HCT116 (cell line): ENCODE data around the gene SLFN5. TPM values are rescaled to one million over a fixed set of nuclear protein-coding genes. Genes with fewer than 3 reads are reported as not detected.
A peak's percentile ranks its signal among the peaks of the same experiment; 100 is the strongest.

Experiments
- ATAC-seq: fragments of 200-7000 bp; cut with Tn5 transposase; 2 replicates; pipeline ENCODE4 v1.9.1; 2020; ENCODE audit warnings: mild to moderate bottlenecking, moderate library complexity
- BruUV-seq: library from RNA; stranded (reverse); fragments of 400-500 nt; replicated peaks from 2 replicates; lab custom pipeline; 2021; lab: Mats Ljungman, UMichigan
- CTCF ChIA-PET: fragments of 300-600 bp; sonication (Branson Sonifier 250); formaldehyde crosslinking; loops from one replicate; lab custom pipeline; 2021; ENCODE audit warnings: antibody characterized with exemption; lab: Charles Lee
- POLR2A ChIA-PET: fragments of 300-600, 350-600 bp; sonication (Branson Sonifier 250); formaldehyde crosslinking; loops from one replicate; lab custom pipeline; 2021; ENCODE audit warnings: antibody characterized with exemption; lab: Charles Lee
- RAD21 ChIA-PET, 2 experiments: fragments of 300-600 bp; sonication (Branson Sonifier 250); formaldehyde crosslinking; loops; one replicate each; lab custom pipeline; 2023; ENCODE audit warnings: low total read pairs in 2 of 2; ENCODE audit not compliant: uncharacterized antibody in 2 of 2, unreplicated experiment in 2 of 2, low non-redundant PET in 1 of 2; lab: Charles Lee
- DNase-seq: peaks from one replicate; pipeline ENCODE4 v3.0.0-alpha.2; 2010; ENCODE audit warnings: low read depth, low spot score
- H2AFZ ChIP-seq: fragments of 200-600 bp; shearing (Covaris generic), sonication (generic); 2 replicates; pipeline ENCODE4 v1.6.1; 2017; ENCODE audit warnings: low read depth, mixed run types, mixed read lengths, antibody characterized with exemption, low read length; ENCODE audit not compliant: poor library complexity, severe bottlenecking
- H3K27ac ChIP-seq: 2 replicates; pipeline ENCODE4 v1.5.1; 2012; ENCODE audit warnings: low read depth, low read length
- H3K27me3 ChIP-seq: fragments of 200-600 bp; sonication (generic); 2 replicates; pipeline ENCODE4 v1.6.1; 2016; ENCODE audit warnings: mixed run types, low read length, mixed read lengths; ENCODE audit not compliant: insufficient read depth
- H3K36me3 ChIP-seq, 2 experiments: fragments of 200-500 bp in 1 of 2; fragments of 200-600 bp in 1 of 2; sonication (Bioruptor generic) in 1 of 2; sonication (generic) in 1 of 2; 2 replicates each; pipeline versions ENCODE4 v1.5.1 to v1.6.1; 2014 to 2016; ENCODE audit warnings: low read length in 2 of 2, inconsistent platforms in 1 of 2, mixed read lengths in 1 of 2, mixed run types in 1 of 2; ENCODE audit not compliant: insufficient read depth in 2 of 2, control insufficient read depth in 1 of 2
- H3K4me1 ChIP-seq, 2 experiments: fragments of 200-600 bp in 1 of 2; sonication (generic) in 1 of 2; 2 replicates each; pipeline versions ENCODE4 v1.5.1 to v1.6.1; 2012 to 2017; ENCODE audit warnings: low read length in 2 of 2, inconsistent platforms in 1 of 2, mild to moderate bottlenecking in 1 of 2, mixed read lengths in 1 of 2, mixed run types in 1 of 2, moderate library complexity in 1 of 2; ENCODE audit not compliant: insufficient read depth in 2 of 2, control insufficient read depth in 1 of 2
- H3K4me2 ChIP-seq: fragments of 200-600 bp; sonication (generic); 2 replicates; pipeline ENCODE4 v1.6.1; 2017; ENCODE audit warnings: mixed run types, low read length, mixed read lengths
- H3K4me3 ChIP-seq, 2 experiments: fragments of 200-600 bp in 1 of 2; sonication (generic) in 1 of 2; replicated peaks in 1 of 2; 2 replicates each; pipeline ENCODE4 v1.5.1; 2011 to 2016; ENCODE audit warnings: low read length in 2 of 2, control low read depth in 1 of 2, low read depth in 1 of 2, mild to moderate bottlenecking in 1 of 2, mixed read lengths in 1 of 2, mixed run types in 1 of 2
- H3K79me2 ChIP-seq: fragments of 200-600 bp; sonication (generic); 2 replicates; pipeline ENCODE4 v1.6.1; 2017; ENCODE audit warnings: mild to moderate bottlenecking, mixed run types, low read length, moderate library complexity, mixed read lengths; ENCODE audit not compliant: insufficient read depth
- H3K9ac ChIP-seq: fragments of 200-600 bp; sonication (generic); 2 replicates; pipeline ENCODE4 v1.6.1; 2016; ENCODE audit warnings: low read length, mixed read lengths
- H3K9me2 ChIP-seq: fragments of 200-600 bp; sonication (generic), shearing (Covaris generic); 2 replicates; pipeline ENCODE4 v1.6.1; 2017; ENCODE audit warnings: mixed run types, mild to moderate bottlenecking, moderate library complexity; ENCODE audit not compliant: insufficient read depth
- H3K9me3 ChIP-seq, 2 experiments: fragments of 200-500 bp in 1 of 2; fragments of 200-600 bp in 1 of 2; sonication (Bioruptor generic) in 1 of 2; sonication (generic) in 1 of 2; 2 replicates each; pipeline ENCODE4 v1.6.1; 2014 to 2017; ENCODE audit warnings: low read length in 2 of 2, mixed read lengths in 2 of 2, inconsistent platforms in 1 of 2, low read depth in 1 of 2, mild to moderate bottlenecking in 1 of 2, mixed run types in 1 of 2, moderate library complexity in 1 of 2; ENCODE audit not compliant: control insufficient read depth in 1 of 2, insufficient read depth in 1 of 2
- H4K20me1 ChIP-seq: fragments of 200-600 bp; sonication (generic), shearing (Covaris generic); 2 replicates; pipeline ENCODE4 v1.6.1; 2017; ENCODE audit warnings: mixed run types, mild to moderate bottlenecking, moderate library complexity; ENCODE audit not compliant: insufficient read depth
- CEBPB ChIP-seq: IDR thresholded peaks from 2 replicates; pipeline ENCODE4 v1.6.1; 2012; ENCODE audit warnings: low read depth
- EZH2 ChIP-seq: fragments of 200-600 bp; sonication (generic); IDR thresholded peaks from 2 replicates; pipeline ENCODE4 v1.6.1; 2017; ENCODE audit warnings: antibody characterized with exemption, mixed run types
- FOSL1 ChIP-seq: IDR thresholded peaks from 2 replicates; pipeline ENCODE4 v1.6.1; 2012; ENCODE audit warnings: low read depth
- JUND ChIP-seq: IDR thresholded peaks from 2 replicates; pipeline ENCODE4 v1.6.1; 2012
- POLR2A ChIP-seq: IDR thresholded peaks from 2 replicates; pipeline ENCODE4 v1.7.0; 2011; ENCODE audit warnings: borderline replicate concordance; ENCODE audit not compliant: insufficient read depth, insufficient read length; ENCODE audit errors: extremely low read depth
- POLR2AphosphoS5 ChIP-seq: IDR thresholded peaks from 2 replicates; pipeline ENCODE4 v1.6.1; 2011; ENCODE audit warnings: mild to moderate bottlenecking, low read depth, low read length, moderate library complexity
- REST ChIP-seq: IDR thresholded peaks from 2 replicates; pipeline ENCODE4 v1.6.1; 2012; ENCODE audit warnings: low read depth
- SIN3A ChIP-seq: IDR thresholded peaks from 2 replicates; pipeline ENCODE4 v1.6.1; 2012; ENCODE audit warnings: low read depth
- SP1 ChIP-seq: IDR thresholded peaks from 2 replicates; pipeline ENCODE4 v1.6.1; 2012; ENCODE audit warnings: low read depth
- SRF ChIP-seq: IDR thresholded peaks from 2 replicates; pipeline ENCODE4 v1.6.1; 2012; ENCODE audit warnings: low read depth
- ZBTB33 ChIP-seq: IDR thresholded peaks from 2 replicates; pipeline ENCODE4 v1.6.1; 2011; ENCODE audit warnings: mild to moderate bottlenecking, low read length, moderate library complexity; ENCODE audit not compliant: insufficient replicate concordance; ENCODE audit errors: extremely low read depth
- ZNF274 ChIP-seq: fragments of 200-500 bp; sonication (Bioruptor generic); IDR thresholded peaks from 2 replicates; pipeline ENCODE4 v1.6.1; 2014; ENCODE audit warnings: mild to moderate bottlenecking, low read depth, low read length, inconsistent platforms
- intact Hi-C: fragments of 100-400 bp; cut with micrococcal nuclease; formaldehyde crosslinking; loops from 2 replicates; pipeline ENCODE4 v1.10.0; 2022
- total RNA-seq: library from RNA; stranded (reverse); gene quantifications from one replicate; pipeline ENCODE4 v1.2.1, GENCODE V29; 2021; ENCODE audit not compliant: unreplicated experiment

The SLFN5 gene
- total RNA-seq, 1 experiment from 2014 or later, result 23.7 TPM

- H3K27ac ChIP-seq, result no peak overlapping the region
- ChIA-PET CTCF (no interaction called here), RAD21 (no interaction called here), POLR2A (interaction anchor here (0.6 to 1.0 kb wide), 2 partner anchors 12 to 67 kb away, joined by 3 read pairs; no protein-coding TSS in a partner anchor)
- H4K20me1 ChIP-seq, result no peaks in the 10 kb centered on the region
- peak overlapping the region; percentile 89 for H3K4me2 ChIP-seq
- no TSS peak for BruUV-seq
- no peak overlapping the region; a peak in 1 of 4 replicates for H3K4me3 ChIP-seq
- H2AFZ ChIP-seq, result no peak overlapping the region
- ATAC-seq (no peak), DNase-seq (peak; percentile 68)
- H3K9me3 ChIP-seq, result no peaks in the 10 kb centered on the region
- TF ChIP-seq JUND, result peak; percentile 61
- TF ChIP-seq POLR2AphosphoS5, result peak; percentile 48
- TF ChIP-seq SRF, result no peak
- peak; percentile 85 for TF ChIP-seq CEBPB
- peak; percentile 58 for TF ChIP-seq SP1
- TF ChIP-seq ZBTB33, result no peak
- peak; percentile 58 for TF ChIP-seq FOSL1
- TF ChIP-seq SIN3A, result 0 out of 2 replicates have a peak, but pooled peaks have one; percentile 49
- intact Hi-C loops, result no loop called here
- H3K9ac ChIP-seq, result no peak overlapping the region
- no peaks in the 10 kb centered on the region for H3K79me2 ChIP-seq
- H3K36me3 ChIP-seq, result no peaks in the 10 kb centered on the region
- peaks cover 28% of the 10 kb centered on the region in 2 experiments for H3K4me1 ChIP-seq
- no peaks in the 10 kb centered on the region for H3K9me2 ChIP-seq
- no peaks in the 10 kb centered on the region for H3K27me3 ChIP-seq
These were observed 2.3 kb downstream of the SLFN5 start for GRCh38 chr17:35245196-35245486.

GRCh38 chr17:35252651-35253050, 9.8 kb downstream of the SLFN5 start:
- Histone ChIP-seq H3K4me2 (no peak overlapping the region), H3K9me3 (no peaks in the 10 kb centered on the region), H3K9me2 (no peaks in the 10 kb centered on the region), H3K9ac (no peak overlapping the region), H3K27me3 (no peaks in the 10 kb centered on the region), H3K36me3 (no peaks in the 10 kb centered on the region), H3K4me3 (no peak overlapping the region), H3K79me2 (no peaks in the 10 kb centered on the region), H4K20me1 (no peaks in the 10 kb centered on the region), H3K4me1 (peaks cover 35 to 40% of the 10 kb centered on the region in 2 experiments), H3K27ac (no peak overlapping the region), H2AFZ (no peak overlapping the region)
- ATAC-seq, result no peak
- BruUV-seq, result no TSS peak
- intact Hi-C loops, result no loop called here
- no peak for TF ChIP-seq ZNF274
- no peak for TF ChIP-seq REST
- no peak for TF ChIP-seq EZH2
- TF ChIP-seq ZBTB33, result no peak
- no peak for TF ChIP-seq POLR2A
- TF ChIP-seq SIN3A, result no peak
- no peak for TF ChIP-seq SRF
- no peak for DNase-seq
- POLR2A ChIA-PET, result interaction anchor here (1.1 kb wide), 1 partner anchor 10 kb away, joined by 3 read pairs; the partner anchor contains the start of gene SLFN5
- RAD21 ChIA-PET, result no interaction called here
- CTCF ChIA-PET, result no interaction called here
